Left lung (tissue), 10 donors: Measurements from ENCODE around the gene CD300LB. TPM values are rescaled to one million over a fixed set of nuclear protein-coding genes. Genes with fewer than 3 reads are reported as not detected.
"Not testable (repeated sequence)": the region's sequence is repeated elsewhere in the genome, so short reads cannot be mapped to it uniquely, and the experiment has no call there.

ENCODE experiments used
- ATAC-seq: fragments of 200-7000 bp; cut with Tn5 transposase; one replicate; pipeline ENCODE4 v1.9.1; 2020; ENCODE audit warnings: moderate library complexity
- DNase-seq, 4 donors: peaks; one replicate each; pipeline ENCODE4 v3.0.0-alpha.2; 2013 to 2020
- H3K27ac ChIP-seq, 2 donors: fragments of 200-600 bp; sonication (generic) in 1 of 2; one replicate each; pipeline versions ENCODE4 v1.5.0 to v1.8.0; 2020 to 2021
- H3K27me3 ChIP-seq, 2 donors: fragments of 200-600 bp; sonication (generic) in 1 of 2; one replicate each; pipeline versions ENCODE4 v1.5.0 to v1.8.0; 2020 to 2021
- H3K36me3 ChIP-seq, 2 donors: fragments of 200-600 bp; sonication (generic) in 1 of 2; one replicate each; pipeline versions ENCODE4 v1.5.0 to v1.8.0; 2020 to 2021
- H3K4me1 ChIP-seq, 2 donors: fragments of 200-600 bp; one replicate each; pipeline ENCODE4 v1.8.0; 2021
- H3K4me3 ChIP-seq, 2 donors: fragments of 200-600 bp; sonication (generic) in 1 of 2; one replicate each; pipeline versions ENCODE4 v1.5.0 to v1.8.0; 2020 to 2021; ENCODE audit warnings: mild to moderate bottlenecking in 1 of 2
- H3K9me3 ChIP-seq, 2 donors: fragments of 200-600 bp; sonication (generic) in 1 of 2; one replicate each; pipeline versions ENCODE4 v1.5.0 to v1.8.0; 2020 to 2021
- intact Hi-C, 2 donors: fragments of 100-400 bp; cut with DNase I; formaldehyde crosslinking; loops; one replicate each; pipeline versions ENCODE4 v1.11.2 to v1.14.2; 2022
- polyA plus RNA-seq, 6 donors: library from polyadenylated mRNA; unstranded; fragments of 120-200 nt; gene quantifications; one replicate each; pipeline ENCODE4 v1.2.1, GENCODE V29; 2013; ENCODE audit not compliant: insufficient read length in 6 of 6
- total RNA-seq, 2 donors: library from RNA; stranded (reverse); fragmentation: NEBNext Ultra II Directional; extraction: Animal tissue kit (Norgen Biotek cat#: 25700); gene quantifications; one replicate each; pipeline ENCODE4 v1.2.1, GENCODE V29; 2021
- TF ChIP-seq, protein P1 (sequence below), 2 donors: fragments of 200-600 bp; sonication (generic) in 1 of 2; IDR thresholded peaks; one replicate each; pipeline versions ENCODE4 v1.5.0 to v1.8.0; 2021; ENCODE audit warnings: antibody characterized with exemption in 2 of 2
- donor health status: DM: no; HTN: yes; CAD: no.
- donor health status: DM: no; HTN: no; CAD: no.

Gene CD300LB
- total and polyA plus RNA-seq, 8 donors = 0.13 to 1.6 (median 0.29) TPM

DNA sequence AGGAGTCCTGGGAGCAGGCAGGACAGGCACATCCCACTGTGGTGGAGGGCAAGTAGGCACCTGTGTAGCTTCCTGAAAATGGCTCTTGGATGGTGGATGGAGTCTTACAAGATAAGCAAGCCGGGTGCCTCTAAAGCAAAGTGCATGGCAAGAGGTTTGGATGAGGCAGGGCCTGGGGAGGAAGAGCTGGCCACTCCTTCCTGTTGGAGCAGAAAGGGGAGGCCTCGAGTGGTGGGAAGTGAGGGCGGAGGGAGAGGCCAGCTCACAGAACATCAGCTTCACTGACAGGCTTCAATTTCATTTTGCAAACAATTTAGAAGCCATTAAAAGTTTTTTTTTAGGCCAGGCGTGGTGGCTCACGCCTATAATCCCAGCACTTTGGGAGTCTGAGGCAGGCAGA, 33.8 kb downstream of the CD300LB start:
- TF ChIP-seq, protein P1, sequence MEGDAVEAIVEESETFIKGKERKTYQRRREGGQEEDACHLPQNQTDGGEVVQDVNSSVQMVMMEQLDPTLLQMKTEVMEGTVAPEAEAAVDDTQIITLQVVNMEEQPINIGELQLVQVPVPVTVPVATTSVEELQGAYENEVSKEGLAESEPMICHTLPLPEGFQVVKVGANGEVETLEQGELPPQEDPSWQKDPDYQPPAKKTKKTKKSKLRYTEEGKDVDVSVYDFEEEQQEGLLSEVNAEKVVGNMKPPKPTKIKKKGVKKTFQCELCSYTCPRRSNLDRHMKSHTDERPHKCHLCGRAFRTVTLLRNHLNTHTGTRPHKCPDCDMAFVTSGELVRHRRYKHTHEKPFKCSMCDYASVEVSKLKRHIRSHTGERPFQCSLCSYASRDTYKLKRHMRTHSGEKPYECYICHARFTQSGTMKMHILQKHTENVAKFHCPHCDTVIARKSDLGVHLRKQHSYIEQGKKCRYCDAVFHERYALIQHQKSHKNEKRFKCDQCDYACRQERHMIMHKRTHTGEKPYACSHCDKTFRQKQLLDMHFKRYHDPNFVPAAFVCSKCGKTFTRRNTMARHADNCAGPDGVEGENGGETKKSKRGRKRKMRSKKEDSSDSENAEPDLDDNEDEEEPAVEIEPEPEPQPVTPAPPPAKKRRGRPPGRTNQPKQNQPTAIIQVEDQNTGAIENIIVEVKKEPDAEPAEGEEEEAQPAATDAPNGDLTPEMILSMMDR (IDR thresholded peaks at IDR 0.05) = no peak
- no peak for DNase-seq
- intact Hi-C loops = no loop called here
- H3K4me3 ChIP-seq = no peak overlapping the region
- no peak for ATAC-seq
- peaks cover 0 to 6% of the 10 kb centered on the region in 2 donors for H3K27me3 ChIP-seq
- H3K4me1 ChIP-seq = peaks cover 0 to 9% of the 10 kb centered on the region in 2 donors
- H3K9me3 ChIP-seq = no peaks in the 10 kb centered on the region
- H3K27ac ChIP-seq = no peak overlapping the region
- no peaks in the 10 kb centered on the region for H3K36me3 ChIP-seq

DNA sequence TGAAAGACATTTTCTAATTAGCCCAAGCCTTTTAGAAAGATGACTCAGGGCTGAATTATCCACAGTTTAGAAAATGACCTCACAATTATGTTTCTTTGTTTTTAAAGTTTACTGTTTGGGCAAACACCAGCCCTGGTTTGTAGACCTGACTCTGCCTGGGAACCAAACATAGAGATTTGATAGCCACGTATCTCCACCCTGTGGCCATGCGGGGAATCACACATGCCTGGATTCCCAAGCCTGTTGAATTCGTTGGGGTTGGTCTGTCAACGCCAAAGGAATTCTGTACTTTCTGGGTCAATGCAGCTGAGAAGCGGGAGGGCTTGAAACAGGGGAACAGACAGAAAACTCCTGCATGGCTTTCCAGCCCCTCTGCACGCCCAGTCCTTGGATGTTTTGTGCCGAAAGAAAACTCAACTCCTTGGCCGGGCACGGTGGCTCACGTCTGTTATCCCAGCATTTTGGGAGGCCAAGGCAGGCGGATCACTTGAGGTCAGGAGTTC, 37.9 kb downstream of the CD300LB start:
- peak; percentile 98 for ATAC-seq
- peaks cover 0 to 13% of the 10 kb centered on the region in 2 donors for H3K4me1 ChIP-seq
- no peak overlapping the region for H3K27ac ChIP-seq
- TF ChIP-seq, protein P1 (IDR thresholded peaks at IDR 0.05) = peak; percentile 88 to 96
- H3K27me3 ChIP-seq = peaks cover 0 to 6% of the 10 kb centered on the region in 2 donors
- no peaks in the 10 kb centered on the region for H3K36me3 ChIP-seq
- H3K9me3 ChIP-seq = no peaks in the 10 kb centered on the region
- DNase-seq = peak; percentile 36 to 82 (median 70)
- intact Hi-C loops = no loop called here
- H3K4me3 ChIP-seq = no peak overlapping the region

DNA sequence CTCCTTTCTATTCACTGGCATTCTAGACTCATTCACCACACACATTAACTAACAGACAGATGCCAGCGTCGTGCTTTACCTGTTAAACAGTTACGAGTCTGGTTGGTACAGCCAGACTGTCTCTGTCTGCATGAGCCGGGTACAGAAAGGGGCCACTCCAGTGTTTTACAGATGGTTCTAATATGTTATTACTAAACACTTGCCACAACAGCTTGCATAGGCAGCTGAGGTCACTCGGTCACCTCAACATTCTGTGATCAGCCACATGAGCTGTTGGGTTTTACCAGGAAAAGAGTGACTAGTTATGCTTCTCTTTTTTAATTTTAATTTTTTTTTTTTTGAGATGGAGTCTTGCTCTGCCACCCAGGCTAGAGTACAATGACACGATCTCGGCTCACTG, 39.6 kb downstream of the CD300LB start:
- Histone ChIP-seq H3K36me3 (no peaks in the 10 kb centered on the region), H3K4me1 (peaks cover 0 to 13% of the 10 kb centered on the region in 2 donors), H3K27me3 (peaks cover 0 to 6% of the 10 kb centered on the region in 2 donors), H3K27ac (no peak overlapping the region), H3K9me3 (no peaks in the 10 kb centered on the region), H3K4me3 (no peak overlapping the region)
- DNase-seq (no peak), ATAC-seq (peak; percentile 41)
- TF ChIP-seq, protein P1 (IDR thresholded peaks at IDR 0.05) = no peak
- intact Hi-C loops = no loop called here

DNA sequence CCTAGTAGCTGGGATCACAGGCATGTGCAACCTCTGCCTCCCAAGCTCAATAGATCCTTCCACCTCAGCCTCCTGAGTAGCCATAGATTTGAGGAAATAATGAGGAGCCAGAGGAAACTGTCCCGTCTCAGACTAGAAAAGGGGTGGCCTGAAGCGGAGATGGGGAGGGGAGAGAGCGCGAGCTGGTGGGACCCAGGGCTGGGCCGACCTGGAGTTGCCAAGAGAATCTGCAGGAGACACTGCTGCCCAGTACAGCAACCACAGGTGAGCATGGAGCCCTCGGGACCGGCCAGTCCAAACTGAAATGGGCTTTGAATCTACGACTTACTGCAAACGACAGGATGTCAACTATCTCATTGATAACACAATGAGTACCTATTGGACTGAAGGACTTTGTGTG, 40.6 kb downstream of the CD300LB start:
- TF ChIP-seq, protein P1 (IDR thresholded peaks at IDR 0.05) = no peak
- Histone ChIP-seq H3K4me1 (peaks cover 0 to 13% of the 10 kb centered on the region in 2 donors), H3K4me3 (no peak overlapping the region), H3K9me3 (no peaks in the 10 kb centered on the region), H3K27me3 (peaks cover 0 to 10% of the 10 kb centered on the region in 2 donors), H3K27ac (no peak overlapping the region), H3K36me3 (peaks cover 0 to 5% of the 10 kb centered on the region in 2 donors)
- intact Hi-C loops = no loop called here
- DNase-seq = no peak
- ATAC-seq = no peak

DNA sequence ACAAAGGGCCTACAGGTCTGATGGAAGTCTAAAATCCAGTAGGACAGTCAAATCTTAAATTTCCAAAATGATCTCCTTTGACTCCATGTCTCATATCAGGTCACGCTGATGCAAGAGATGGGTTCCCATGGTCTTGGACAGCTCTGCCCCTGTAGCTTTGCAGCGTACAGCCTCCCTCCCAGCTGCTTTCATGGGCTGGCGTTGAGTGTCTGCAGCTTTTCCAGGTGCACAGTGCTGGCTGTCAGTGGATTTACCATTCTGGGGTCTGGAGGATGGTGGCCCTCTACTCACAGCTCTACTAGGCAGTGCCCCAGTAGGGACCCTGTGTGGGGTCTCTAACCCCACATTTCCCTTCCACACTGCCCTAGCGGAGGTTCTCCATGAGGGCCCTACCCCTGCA, 43.0 kb downstream of the CD300LB start:
- H3K27ac ChIP-seq, intact Hi-C loops, H3K4me3 ChIP-seq, ATAC-seq, H3K4me1 ChIP-seq, DNase-seq, H3K27me3 ChIP-seq, H3K9me3 ChIP-seq: not testable (repeated sequence)
- H3K36me3 ChIP-seq = peaks cover 0 to 30% of the 10 kb centered on the region in 2 donors

DNA sequence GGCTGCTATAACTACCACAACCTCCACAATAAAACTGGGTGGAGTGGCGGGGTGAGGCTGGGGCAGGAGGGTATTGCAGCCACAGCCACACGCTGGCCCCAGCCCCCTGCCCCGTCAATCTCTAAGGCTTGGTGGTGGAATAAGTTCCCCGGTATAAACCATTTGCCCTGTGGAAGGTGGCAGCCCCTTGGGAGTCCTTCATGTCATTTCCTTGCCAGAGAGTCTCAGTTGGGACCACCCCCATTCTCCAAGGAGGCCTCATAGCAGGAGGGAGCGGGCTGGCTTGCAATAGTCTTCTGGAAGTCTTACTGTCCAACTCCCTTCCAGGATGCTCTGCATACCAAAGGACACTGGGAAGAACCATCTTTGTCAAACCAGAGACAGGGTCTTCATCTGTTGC, 45.4 kb downstream of the CD300LB start:
- H3K27me3 ChIP-seq = peaks cover 0 to 13% of the 10 kb centered on the region in 2 donors
- no peak overlapping the region for H3K4me3 ChIP-seq
- H3K9me3 ChIP-seq = no peaks in the 10 kb centered on the region
- intact Hi-C loops = no loop called here
- TF ChIP-seq, protein P1 (IDR thresholded peaks at IDR 0.05) = no peak
- ATAC-seq (no peak), DNase-seq (peak in 1 of 4 donors; percentile 30)
- H3K36me3 ChIP-seq = peaks cover 0 to 54% of the 10 kb centered on the region in 2 donors
- H3K4me1 ChIP-seq = no peaks in the 10 kb centered on the region
- H3K27ac ChIP-seq = no peak overlapping the region
